Right atrium auricular region (tissue), 2 donors: ENCODE results near the gene KIAA1328. TPM values are rescaled to one million over a fixed set of nuclear protein-coding genes. Genes with fewer than 3 reads are reported as not detected.
"Not testable (repeated sequence)": the region's sequence is repeated elsewhere in the genome, so short reads cannot be mapped to it uniquely, and the experiment has no call there.

Experiments used
- DNase-seq: peaks from one replicate; pipeline ENCODE4 v3.0.0-alpha.2; 2019; ENCODE audit warnings: low spot score
- H3K27ac ChIP-seq, 2 donors: fragments of 200-600 bp; sonication (generic); 1 replicate in 1 of 2; 2 replicates in 1 of 2; pipeline ENCODE4 v1.5.1; 2016 to 2019
- H3K27me3 ChIP-seq, 2 donors: fragments of 200-600 bp; sonication (generic); one replicate each; pipeline versions ENCODE4 v1.5.1 to v1.6.0; 2017 to 2019
- H3K36me3 ChIP-seq: fragments of 200-600 bp; sonication (generic); one replicate; pipeline ENCODE4 v1.5.1; 2016
- H3K4me1 ChIP-seq, 2 donors: fragments of 200-600 bp; sonication (generic); one replicate each; pipeline versions ENCODE4 v1.5.1 to v1.6.0; 2017 to 2019
- H3K4me3 ChIP-seq, 2 donors: fragments of 200-600 bp; sonication (generic); 1 replicate in 1 of 2; 2 replicates in 1 of 2; pipeline ENCODE4 v1.5.1; 2017 to 2019; ENCODE audit warnings: mild to moderate bottlenecking in 1 of 2, moderate library complexity in 1 of 2
- H3K9me3 ChIP-seq, 2 donors: fragments of 200-600 bp; sonication (generic); one replicate each; pipeline ENCODE4 v1.5.1; 2019
- CTCF ChIP-seq, 2 donors: fragments of 200-600 bp; sonication (generic); IDR thresholded peaks; one replicate each; pipeline ENCODE4 v1.5.1; 2019; ENCODE audit warnings: antibody characterized with exemption in 2 of 2
- total RNA-seq, 2 donors: library from RNA; depleted of rRNA; stranded (reverse); fragments of >200 nt; gene quantifications; one replicate each; pipeline ENCODE4 v1.1.0, GENCODE V29; 2016

KIAA1328 gene
- total RNA-seq, 2 donors from 2014 or later, result 7.2 to 7.8 TPM

- Histone ChIP-seq H3K4me1 (no peaks in the 10 kb centered on the region), H3K36me3 (no peaks in the 10 kb centered on the region), H3K27ac (no peak overlapping the region), H3K4me3 (no peak overlapping the region), H3K9me3 (no peaks in the 10 kb centered on the region), H3K27me3 (no peaks in the 10 kb centered on the region)
- DNase-seq, result no peak
- TF ChIP-seq CTCF (IDR thresholded peaks at IDR 0.05), result no peak
Measured at GRCh38 chr18:37160038-37160820, 331.3 kb downstream of the KIAA1328 start.

GRCh38 chr18:37161491-37161890 is 332.6 kb downstream of the KIAA1328 start:
- Histone ChIP-seq H3K4me3 (no peak overlapping the region), H3K27ac (no peak overlapping the region), H3K4me1 (no peaks in the 10 kb centered on the region), H3K36me3 (no peaks in the 10 kb centered on the region), H3K27me3 (no peaks in the 10 kb centered on the region), H3K9me3 (no peaks in the 10 kb centered on the region)
- TF ChIP-seq CTCF (IDR thresholded peaks at IDR 0.05), result no peak
- no peak for DNase-seq

GRCh38 chr18:37162551-37162950 is 333.6 kb downstream of the KIAA1328 start:
- H3K27ac ChIP-seq, result no peak overlapping the region
- H3K4me3 ChIP-seq, result no peak overlapping the region
- no peaks in the 10 kb centered on the region for H3K27me3 ChIP-seq
- H3K9me3 ChIP-seq, result no peaks in the 10 kb centered on the region
- no peaks in the 10 kb centered on the region for H3K36me3 ChIP-seq
- H3K4me1 ChIP-seq, result no peaks in the 10 kb centered on the region
- TF ChIP-seq CTCF (IDR thresholded peaks at IDR 0.05), result no peak
- no peak for DNase-seq

GRCh38 chr18:37163119-37163518 is 334.2 kb downstream of the KIAA1328 start:
- no peaks in the 10 kb centered on the region for H3K36me3 ChIP-seq
- H3K9me3 ChIP-seq, result no peaks in the 10 kb centered on the region
- DNase-seq, result no peak
- no peaks in the 10 kb centered on the region for H3K4me1 ChIP-seq
- no peak for TF ChIP-seq CTCF (IDR thresholded peaks at IDR 0.05)
- no peak overlapping the region for H3K4me3 ChIP-seq
- no peak overlapping the region for H3K27ac ChIP-seq
- H3K27me3 ChIP-seq, result no peaks in the 10 kb centered on the region

GRCh38 chr18:37166491-37166890 is 337.6 kb downstream of the KIAA1328 start:
- Histone ChIP-seq H3K27ac (no peak overlapping the region), H3K27me3 (no peaks in the 10 kb centered on the region), H3K4me3 (no peak overlapping the region), H3K4me1 (no peaks in the 10 kb centered on the region), H3K9me3 (no peaks in the 10 kb centered on the region), H3K36me3 (no peaks in the 10 kb centered on the region)
- DNase-seq, result no peak
- no peak for TF ChIP-seq CTCF (IDR thresholded peaks at IDR 0.05)

GRCh38 chr18:37166966-37167365 is 338.0 kb downstream of the KIAA1328 start:
- not testable (repeated sequence) for H3K27ac ChIP-seq, H3K36me3 ChIP-seq, H3K9me3 ChIP-seq, H3K4me1 ChIP-seq, DNase-seq, H3K4me3 ChIP-seq, H3K27me3 ChIP-seq
